Measurements from ENCODE around the gene CYP2C8. TPM values are rescaled to one million over a fixed set of nuclear protein-coding genes. Genes with fewer than 3 reads are reported as not detected.

Gene CYP2C8
- total RNA-seq, 1 donor from 2014 or later, result not detected

DNA sequence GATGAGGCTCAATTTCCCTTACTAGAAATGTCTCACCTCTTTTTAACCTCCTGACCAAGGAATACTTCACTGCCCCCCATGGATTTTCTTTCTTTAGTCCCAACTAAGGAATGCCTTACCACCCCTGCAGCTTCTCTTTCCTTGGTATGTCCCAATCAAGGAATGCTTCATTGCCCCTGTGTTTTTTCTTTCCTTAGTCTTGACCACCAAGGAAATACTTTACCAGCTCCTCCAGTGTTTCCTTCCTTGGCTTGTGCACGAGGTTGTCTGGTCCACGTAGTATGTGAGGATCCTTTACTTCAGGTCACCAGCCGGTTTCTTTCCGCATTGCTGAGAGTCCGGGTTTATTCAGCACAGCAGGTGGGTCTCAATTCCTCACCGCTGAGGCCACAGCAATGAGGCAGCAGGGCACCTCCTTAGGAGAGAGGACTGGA, 71.5 kb downstream of the CYP2C8 start:
- H3K27ac ChIP-seq, result no peak overlapping the region
- no peak for DNase-seq (ENCODE audit: extremely low spot score in 2 of 2)
- no peak overlapping the region for H3K4me3 ChIP-seq
- H3K36me3 ChIP-seq, result no peaks in the 10 kb centered on the region
- no peaks in the 10 kb centered on the region for H3K9me3 ChIP-seq
- intact Hi-C loops (cut with DNase I), result no loop called here
- H3K27me3 ChIP-seq, result no peaks in the 10 kb centered on the region
- TF ChIP-seq POLR2A (IDR thresholded peaks at IDR 0.05) (no peak), POLR2AphosphoS5 (IDR thresholded peaks at IDR 0.05; ENCODE audit: insufficient read depth in 1 of 2, low read depth in 1 of 2) (no peak), CTCF (IDR thresholded peaks at IDR 0.05) (no peak)
- no peaks in the 10 kb centered on the region for H3K4me1 ChIP-seq

GRCh38 chr10:94992811-94993210, 76.5 kb downstream of the CYP2C8 start:
- intact Hi-C loops (cut with DNase I), result no loop called here
- no peaks in the 10 kb centered on the region for H3K4me1 ChIP-seq
- no peaks in the 10 kb centered on the region for H3K27me3 ChIP-seq
- TF ChIP-seq POLR2AphosphoS5 (IDR thresholded peaks at IDR 0.05; ENCODE audit: insufficient read depth in 1 of 2, low read depth in 1 of 2) (no peak), POLR2A (IDR thresholded peaks at IDR 0.05) (no peak), CTCF (IDR thresholded peaks at IDR 0.05) (no peak)
- H3K36me3 ChIP-seq, result no peaks in the 10 kb centered on the region
- peaks cover 3% of the 10 kb centered on the region for H3K9me3 ChIP-seq
- DNase-seq (ENCODE audit: extremely low spot score in 2 of 2), result no peak
- H3K27ac ChIP-seq, result no peak overlapping the region
- H3K4me3 ChIP-seq, result no peak overlapping the region

GRCh38 chr10:94991243-94991888, 77.9 kb downstream of the CYP2C8 start:
- Histone ChIP-seq H3K27ac (no peak overlapping the region), H3K36me3 (no peaks in the 10 kb centered on the region), H3K27me3 (no peaks in the 10 kb centered on the region), H3K9me3 (peaks cover 3% of the 10 kb centered on the region), H3K4me1 (no peaks in the 10 kb centered on the region), H3K4me3 (no peak overlapping the region)
- no peak for DNase-seq (ENCODE audit: extremely low spot score in 2 of 2)
- no peak for TF ChIP-seq POLR2A (IDR thresholded peaks at IDR 0.05)
- TF ChIP-seq CTCF (IDR thresholded peaks at IDR 0.05), result no peak
- no peak for TF ChIP-seq POLR2AphosphoS5 (IDR thresholded peaks at IDR 0.05; ENCODE audit: insufficient read depth in 1 of 2, low read depth in 1 of 2)
- intact Hi-C loops (cut with DNase I), result no loop called here

GRCh38 chr10:94989192-94989591, 80.1 kb downstream of the CYP2C8 start:
- no peaks in the 10 kb centered on the region for H3K36me3 ChIP-seq
- intact Hi-C loops (cut with DNase I), result no loop called here
- no peaks in the 10 kb centered on the region for H3K27me3 ChIP-seq
- H3K4me3 ChIP-seq, result no peak overlapping the region
- no peak for TF ChIP-seq CTCF (IDR thresholded peaks at IDR 0.05)
- no peak for TF ChIP-seq POLR2AphosphoS5 (IDR thresholded peaks at IDR 0.05; ENCODE audit: insufficient read depth in 1 of 2, low read depth in 1 of 2)
- no peak for TF ChIP-seq POLR2A (IDR thresholded peaks at IDR 0.05)
- peaks cover 3% of the 10 kb centered on the region for H3K9me3 ChIP-seq
- no peak overlapping the region for H3K27ac ChIP-seq
- H3K4me1 ChIP-seq, result no peaks in the 10 kb centered on the region
- no peak for DNase-seq (ENCODE audit: extremely low spot score in 2 of 2)

Small RNA genes within 50 kb of the gene (small RNA-seq; reads per million reads assigned to genes)
- not detected for gene CYP2C60P

Other genes starting within 250 kb of the CYP2C8 start
- gene CYP2C9, start 130.8 kb downstream of the CYP2C8 start, total RNA-seq, result 3.4 TPM
- not detected for gene ACSM6, start 124.7 kb upstream of the CYP2C8 start, total RNA-seq
- gene PDLIM1, start 221.5 kb upstream of the CYP2C8 start, total RNA-seq, result 181 TPM

Data from vagina (tissue), 2 donors.